Measurements from ENCODE around the gene PDE2A. TPM values are rescaled to one million over a fixed set of nuclear protein-coding genes. Genes with fewer than 3 reads are reported as not detected.
A peak's percentile ranks its signal among the peaks of the same experiment; 100 is the strongest.

Gene PDE2A
- total RNA-seq, 1 experiment from 2014 or later: 0.26 TPM

DNA sequence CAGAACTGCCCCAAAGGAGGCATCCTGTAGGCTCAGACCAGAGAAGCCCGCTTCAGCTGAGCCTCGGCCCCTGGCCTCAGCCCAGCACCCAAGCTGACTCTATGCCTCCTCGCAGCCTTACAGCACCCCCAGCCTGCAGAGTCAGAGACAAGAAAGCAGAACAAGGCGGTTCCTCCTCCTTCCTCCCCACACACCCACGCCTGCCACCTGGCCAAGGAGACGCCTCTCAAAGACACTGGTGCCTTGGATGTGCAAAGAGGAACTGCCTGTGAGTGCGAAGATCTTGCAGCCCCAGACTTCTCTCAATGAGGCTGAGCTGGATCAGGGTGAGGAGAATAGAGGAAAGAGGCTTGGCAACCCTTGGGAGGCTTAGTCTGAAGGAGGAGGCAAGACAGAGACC, 60.2 kb downstream of the PDE2A start:
- in situ Hi-C loops (cut with HindIII; ENCODE audit: low pct_unique_long_range_greater_than_20kb, low sequenced_read_pairs): no loop called here
- no peak for DNase-seq (ENCODE audit: low read depth, low spot score)

DNA sequence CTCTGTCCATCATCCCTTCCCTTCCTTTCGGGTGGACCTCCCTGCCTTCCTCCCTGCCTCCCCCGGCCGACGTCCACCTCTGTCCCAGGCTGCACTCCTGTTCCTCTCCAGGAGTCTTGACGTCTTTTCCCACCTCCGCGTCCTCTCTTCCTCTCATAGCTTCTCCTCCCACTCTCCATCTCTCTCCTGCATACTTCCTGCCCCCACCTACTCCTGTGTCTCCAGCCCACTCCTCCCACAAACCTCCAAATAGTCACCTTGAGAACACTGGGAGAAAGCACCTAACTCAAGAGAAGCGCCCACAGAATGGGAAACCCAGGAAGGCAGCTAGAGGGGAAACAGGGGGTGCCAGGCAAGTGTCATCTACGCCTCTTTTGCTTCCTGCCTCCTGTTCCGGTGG, 60.8 kb downstream of the PDE2A start:
- no peak for DNase-seq (ENCODE audit: low read depth, low spot score)
- in situ Hi-C loops (cut with HindIII; ENCODE audit: low pct_unique_long_range_greater_than_20kb, low sequenced_read_pairs): no loop called here

DNA sequence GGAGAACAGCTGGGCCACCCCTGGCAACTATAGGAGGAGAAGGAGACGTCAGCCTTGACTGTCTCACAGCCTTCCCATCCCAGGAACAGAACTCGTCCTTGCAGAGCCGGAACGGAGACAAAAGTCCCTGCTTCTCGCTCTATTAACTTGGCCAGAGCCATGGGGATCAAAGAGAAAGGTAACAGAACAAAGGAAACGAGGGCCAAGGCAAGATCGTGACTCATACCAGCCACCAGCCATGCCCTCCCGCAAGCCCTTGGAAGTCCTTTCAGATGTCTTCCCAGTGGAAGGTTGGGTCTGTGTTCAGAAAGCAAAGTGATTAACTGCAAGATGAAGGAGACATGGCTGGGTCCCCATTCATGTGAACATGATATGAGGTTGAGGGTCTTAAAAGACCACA, 64.7 kb downstream of the PDE2A start:
- in situ Hi-C loops (cut with HindIII; ENCODE audit: low pct_unique_long_range_greater_than_20kb, low sequenced_read_pairs): no loop called here
- DNase-seq (ENCODE audit: low read depth, low spot score): no peak

DNA sequence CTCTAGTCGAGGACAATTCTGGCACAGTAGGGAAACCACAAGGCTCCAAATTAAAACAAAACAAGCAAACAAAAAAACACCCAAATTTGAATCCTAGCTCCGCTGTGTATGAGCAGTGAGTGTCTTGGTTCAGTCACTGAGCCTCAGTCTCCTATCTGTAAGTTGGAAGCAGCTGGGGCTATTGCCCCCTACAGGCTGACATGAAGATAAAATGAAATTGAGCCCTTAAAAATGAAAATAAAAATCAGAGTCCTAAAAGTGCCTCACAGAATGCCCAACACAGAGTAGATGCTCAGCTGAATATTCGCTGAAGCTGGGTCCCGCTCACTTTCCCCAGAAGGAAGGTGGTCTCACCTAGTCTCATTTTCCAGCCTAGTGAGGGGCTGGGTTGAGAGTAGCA, 65.2 kb downstream of the PDE2A start:
- in situ Hi-C loops (cut with HindIII; ENCODE audit: low pct_unique_long_range_greater_than_20kb, low sequenced_read_pairs): no loop called here
- DNase-seq (ENCODE audit: low read depth, low spot score): peak; percentile 60

DNA sequence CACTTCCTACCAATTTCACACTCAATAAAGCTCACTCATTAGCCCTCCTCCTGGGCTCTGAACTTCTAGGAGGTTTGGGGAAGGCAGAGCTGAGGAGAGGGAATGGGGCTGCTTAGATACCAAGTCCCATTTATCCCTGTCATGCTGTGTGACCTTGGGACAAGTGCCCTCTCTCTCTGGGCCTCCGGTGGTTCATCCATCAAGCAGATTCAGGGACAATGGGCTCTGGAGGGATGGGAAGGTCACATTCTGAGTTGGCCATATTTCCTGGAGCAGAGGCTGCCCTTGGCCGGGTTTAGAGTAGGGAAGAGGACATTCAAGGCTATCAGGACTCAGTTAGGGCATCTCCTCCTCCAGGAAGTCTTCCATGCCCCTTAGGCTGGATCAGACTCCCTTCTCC, 66.7 kb downstream of the PDE2A start:
- in situ Hi-C loops (cut with HindIII; ENCODE audit: low pct_unique_long_range_greater_than_20kb, low sequenced_read_pairs): no loop called here
- DNase-seq (ENCODE audit: low read depth, low spot score): no peak

DNA sequence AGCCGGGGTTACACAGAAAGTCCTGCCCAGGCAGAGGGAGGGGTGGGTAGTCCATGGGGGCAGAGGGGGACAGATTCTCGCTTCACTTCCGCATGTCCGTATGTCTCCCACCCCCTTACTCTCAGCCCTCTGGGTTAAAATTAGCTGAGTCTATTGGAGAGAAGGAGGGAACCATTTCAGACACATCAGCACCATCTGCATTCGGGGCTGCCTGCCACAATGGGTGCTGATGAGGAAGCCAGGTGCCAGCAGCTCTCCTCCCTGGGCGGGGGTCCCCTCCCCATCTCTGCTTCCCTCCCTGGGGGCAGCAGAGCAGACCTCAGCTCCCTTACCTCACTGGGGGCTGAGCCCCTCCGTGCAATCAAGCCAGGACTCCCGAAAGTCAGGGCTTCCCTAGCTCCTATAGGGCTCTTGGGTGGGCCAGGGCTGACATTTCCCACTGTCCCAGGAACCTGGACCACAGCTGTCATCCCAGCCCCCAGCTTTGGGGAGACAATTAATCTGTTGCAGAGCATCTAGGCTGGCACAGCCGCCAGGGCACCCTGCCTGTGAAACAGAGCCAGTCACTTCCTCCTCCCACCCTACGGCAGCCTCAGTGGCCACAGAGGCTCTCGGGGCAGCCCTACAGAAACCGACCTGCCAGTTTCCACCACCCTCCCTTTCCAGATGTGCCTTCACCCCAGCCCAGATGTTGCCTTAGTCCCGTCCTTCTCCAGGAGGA, 67.3 kb downstream of the PDE2A start:
- DNase-seq (ENCODE audit: low read depth, low spot score): no peak
- in situ Hi-C loops (cut with HindIII; ENCODE audit: low pct_unique_long_range_greater_than_20kb, low sequenced_read_pairs): no loop called here

DNA sequence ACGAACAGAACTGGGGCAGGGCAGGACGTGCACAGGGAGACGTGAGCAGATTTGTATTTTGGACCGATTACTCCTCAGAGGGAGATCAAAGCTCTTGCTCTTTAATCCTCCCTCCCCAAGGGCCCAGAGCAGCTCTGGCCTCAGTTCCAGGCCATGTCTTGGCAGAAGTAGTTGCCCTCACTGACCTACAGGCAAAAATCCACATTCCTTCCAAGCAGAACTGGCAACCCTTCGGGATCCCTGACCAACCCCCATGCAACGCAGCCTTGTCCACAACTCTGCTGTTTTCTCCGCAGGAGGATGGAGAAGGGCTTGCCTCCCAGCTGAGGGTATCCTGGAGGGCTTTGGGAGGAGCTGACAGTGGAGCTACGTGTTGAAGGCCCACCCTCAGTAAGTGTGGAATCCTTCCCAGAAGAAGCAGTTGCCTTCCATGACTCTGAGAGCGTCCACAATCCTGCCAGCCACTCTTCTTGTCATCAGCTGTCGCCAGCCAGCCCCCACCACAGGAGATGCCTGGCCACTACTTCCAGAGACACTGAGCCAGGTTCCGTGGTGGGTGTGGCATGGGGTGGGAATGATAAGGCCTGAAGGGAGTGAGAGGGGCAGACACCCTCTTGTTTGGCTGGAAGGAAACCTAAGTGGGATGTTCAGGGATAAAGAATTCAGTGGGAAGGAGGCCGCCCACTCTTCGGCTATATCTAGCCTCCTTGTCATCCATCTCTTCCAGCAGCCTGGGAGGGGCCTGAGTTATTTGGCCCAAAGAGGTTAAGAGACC, 68.1 kb downstream of the PDE2A start:
- no peak for DNase-seq (ENCODE audit: low read depth, low spot score)
- in situ Hi-C loops (cut with HindIII; ENCODE audit: low pct_unique_long_range_greater_than_20kb, low sequenced_read_pairs): no loop called here

DNA sequence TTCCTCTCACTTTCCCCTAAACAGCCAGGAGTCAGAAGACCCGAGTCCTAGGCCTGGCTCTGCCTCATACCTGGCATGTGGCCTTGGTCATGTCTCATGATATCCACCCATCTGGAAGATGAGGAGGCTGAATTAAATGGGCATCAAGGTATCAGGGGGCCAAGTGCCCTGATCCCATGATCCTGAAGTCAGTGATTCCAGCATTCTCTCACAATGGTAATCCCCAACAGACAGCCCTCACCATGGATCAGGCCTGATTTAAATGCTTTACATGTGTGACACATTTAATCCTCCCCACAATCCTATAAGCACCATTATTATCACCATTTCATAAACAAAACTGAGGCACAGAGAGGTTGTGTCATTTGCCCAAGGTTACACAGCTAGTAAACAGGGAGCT, 70.0 kb downstream of the PDE2A start:
- in situ Hi-C loops (cut with HindIII; ENCODE audit: low pct_unique_long_range_greater_than_20kb, low sequenced_read_pairs): no loop called here

DNA sequence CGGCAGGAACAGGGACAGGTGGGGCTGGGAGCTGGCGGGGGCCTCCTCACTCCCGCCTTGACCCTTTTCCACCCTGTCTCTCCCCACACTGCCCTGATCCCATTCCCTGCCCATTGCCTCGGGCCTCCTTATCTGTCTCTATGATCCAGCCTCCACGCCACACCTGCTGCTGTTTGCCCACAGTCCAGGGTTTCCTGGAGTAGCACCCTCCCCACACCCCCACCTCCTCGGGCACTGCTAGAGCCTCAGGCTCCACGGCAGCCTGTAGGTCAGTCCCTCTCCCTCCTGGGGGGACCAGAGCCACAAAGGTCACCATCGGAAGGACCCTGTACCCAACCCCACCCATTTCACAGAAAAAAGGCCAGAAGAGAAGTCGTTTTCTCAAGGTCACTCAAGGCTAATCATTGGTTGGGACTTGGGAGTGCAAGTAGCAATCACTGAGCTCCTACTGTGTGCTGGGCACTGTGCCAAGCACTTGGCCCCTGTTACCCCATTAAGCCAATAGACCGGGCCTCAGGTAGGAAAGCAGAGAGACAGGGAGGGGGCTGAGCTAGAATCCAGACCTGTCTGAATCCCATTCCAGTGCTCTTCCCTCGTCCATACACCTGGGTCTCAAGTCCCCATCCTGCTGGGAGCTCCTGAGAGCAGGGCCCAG, 71.8 kb downstream of the PDE2A start:
- in situ Hi-C loops (cut with HindIII; ENCODE audit: low pct_unique_long_range_greater_than_20kb, low sequenced_read_pairs): no loop called here
- no peak for DNase-seq (ENCODE audit: low read depth, low spot score)

More for the DNA sequence above, 70.0 kb downstream of the PDE2A start:
- DNase-seq (ENCODE audit: low read depth, low spot score): no peak

DNA sequence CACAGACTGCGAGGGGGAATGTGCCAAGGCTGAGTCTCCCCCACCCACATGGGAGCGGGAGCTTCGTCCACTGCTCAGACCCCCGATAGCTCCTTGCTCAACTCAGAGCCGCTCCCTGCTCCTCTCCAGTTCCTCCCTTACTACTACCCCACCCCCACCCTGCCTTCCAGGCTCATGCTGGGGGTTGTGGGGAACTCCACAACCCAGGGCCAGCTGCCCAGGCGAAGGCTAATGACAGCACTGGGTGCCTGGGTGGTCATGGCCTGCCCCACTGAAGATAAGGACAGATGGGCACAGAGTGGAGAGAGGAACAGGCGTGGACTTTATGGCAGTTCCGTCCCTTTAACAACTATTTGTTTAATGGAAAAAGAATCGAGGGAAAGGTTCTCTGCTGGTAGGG, 73.7 kb downstream of the PDE2A start:
- in situ Hi-C loops (cut with HindIII; ENCODE audit: low pct_unique_long_range_greater_than_20kb, low sequenced_read_pairs): no loop called here
- no peak for DNase-seq (ENCODE audit: low read depth, low spot score)

DNA sequence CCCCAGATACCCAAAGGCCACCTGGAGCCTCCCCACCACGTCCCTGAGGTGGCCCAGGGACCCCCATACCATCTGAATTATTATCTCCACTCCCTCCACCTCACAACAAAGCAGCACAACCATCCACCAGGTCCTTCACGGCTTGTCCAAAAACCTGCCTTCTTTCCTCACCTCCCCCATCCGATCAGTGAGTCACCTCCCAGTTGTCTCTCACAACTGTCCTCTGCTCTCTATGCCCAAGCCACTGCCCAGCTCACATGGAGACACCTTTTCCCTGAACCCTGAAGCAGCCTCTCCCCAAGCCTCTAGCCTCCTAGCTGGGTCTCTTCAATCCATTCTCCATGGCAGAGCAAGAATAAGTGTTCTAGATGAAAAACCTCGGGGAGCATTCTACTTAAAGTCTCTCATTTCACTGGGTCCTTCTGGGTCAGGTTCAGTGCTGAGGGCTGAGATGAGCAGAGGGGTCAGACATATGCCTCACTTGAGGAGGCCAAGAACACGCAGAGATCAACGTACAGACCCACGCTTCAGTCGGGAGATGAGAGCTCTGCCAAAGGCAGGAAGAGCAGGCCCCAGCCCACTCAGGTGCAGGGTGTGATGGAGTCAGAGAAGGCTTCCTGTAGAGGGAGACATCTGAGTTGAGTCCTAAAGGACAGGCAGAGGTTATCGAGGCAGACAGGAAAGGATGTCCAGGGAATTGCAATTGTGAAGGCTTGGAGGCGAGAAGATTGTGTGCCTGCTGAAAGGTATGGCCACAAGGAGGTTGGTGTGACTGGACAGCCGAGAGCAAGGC, 74.7 kb downstream of the PDE2A start:
- no peak for DNase-seq (ENCODE audit: low read depth, low spot score)
- in situ Hi-C loops (cut with HindIII; ENCODE audit: low pct_unique_long_range_greater_than_20kb, low sequenced_read_pairs): no loop called here

DNA sequence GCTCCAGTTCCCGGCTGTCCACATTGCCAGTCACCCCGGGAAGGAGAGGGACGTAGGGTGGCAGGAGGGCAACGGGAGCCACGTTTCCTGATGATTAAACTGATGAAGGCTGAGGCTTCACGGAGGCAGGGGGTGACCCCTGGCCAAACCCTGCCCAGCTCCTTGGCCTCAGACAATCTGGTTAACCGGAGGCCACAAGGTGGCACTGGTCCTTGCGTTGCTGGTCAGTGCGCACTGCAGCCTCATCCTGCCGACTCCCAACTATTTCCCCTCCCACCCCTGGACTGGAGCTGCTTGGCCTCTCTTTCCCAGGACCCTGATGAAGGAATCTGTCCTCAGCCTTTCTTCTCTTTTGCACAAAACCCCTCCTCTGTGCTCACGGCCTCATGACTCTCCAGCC, 75.3 kb downstream of the PDE2A start:
- in situ Hi-C loops (cut with HindIII; ENCODE audit: low pct_unique_long_range_greater_than_20kb, low sequenced_read_pairs): no loop called here
- peak; percentile 69 for DNase-seq (ENCODE audit: low read depth, low spot score)

DNA sequence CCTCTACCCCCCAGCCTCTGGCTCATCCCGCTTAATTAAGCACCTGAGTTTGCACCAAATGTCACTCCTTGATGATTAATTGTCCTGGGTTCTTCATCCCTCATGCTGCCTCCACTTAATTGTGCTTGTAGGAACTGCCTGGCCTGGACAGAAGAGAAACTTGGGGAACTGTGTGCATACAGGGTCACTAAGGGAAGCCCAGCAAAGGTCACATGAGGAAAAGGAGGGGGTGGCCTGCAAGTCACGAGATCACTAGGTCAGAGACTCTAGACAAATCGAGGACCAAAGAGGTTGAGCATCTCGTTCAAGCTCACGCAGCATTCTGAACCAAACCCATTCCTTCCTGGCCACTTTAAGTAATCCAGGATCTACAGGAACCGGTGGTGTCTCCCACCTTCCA, 75.8 kb downstream of the PDE2A start:
- DNase-seq (ENCODE audit: low read depth, low spot score): no peak
- in situ Hi-C loops (cut with HindIII; ENCODE audit: low pct_unique_long_range_greater_than_20kb, low sequenced_read_pairs): no loop called here

DNA sequence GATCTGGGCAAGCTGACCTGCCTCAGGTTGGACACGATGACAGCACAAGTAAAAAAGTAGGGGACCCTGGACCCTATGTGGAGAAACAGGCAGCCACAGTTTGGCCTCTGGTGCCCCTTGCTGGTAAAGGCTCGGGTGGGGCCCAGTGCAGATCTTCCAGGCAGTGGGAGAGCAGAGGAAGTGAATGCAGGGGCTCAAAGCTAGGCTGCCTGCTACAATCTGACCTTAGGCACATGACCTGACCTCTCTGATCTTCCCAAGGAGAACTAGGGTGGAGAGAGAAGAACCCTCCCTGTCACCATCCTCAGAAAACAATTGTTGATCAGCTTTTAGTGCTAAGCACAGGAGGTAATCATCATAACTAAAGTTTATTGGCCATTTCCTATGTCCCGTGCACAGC, 76.5 kb downstream of the PDE2A start:
- in situ Hi-C loops (cut with HindIII; ENCODE audit: low pct_unique_long_range_greater_than_20kb, low sequenced_read_pairs): no loop called here
- no peak for DNase-seq (ENCODE audit: low read depth, low spot score)

DNA sequence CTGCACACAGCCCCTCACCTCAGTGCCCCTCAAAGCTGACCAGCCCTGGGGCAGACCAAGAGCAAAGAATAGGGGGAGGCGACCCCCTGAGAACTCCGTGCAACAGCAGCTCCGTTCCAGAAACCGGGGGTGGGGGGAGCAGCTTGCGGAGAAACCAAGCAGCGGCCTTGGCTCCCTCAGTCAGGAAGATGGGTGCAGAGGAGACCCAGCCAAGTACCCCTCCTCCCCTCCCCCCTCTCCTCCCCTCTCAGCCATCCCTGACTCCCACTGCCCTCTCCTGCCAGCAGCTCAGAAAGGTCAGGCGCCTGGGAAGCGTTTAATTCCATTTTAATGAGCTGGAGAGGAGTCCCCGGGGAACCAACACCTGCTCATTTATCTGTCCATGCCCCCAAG, 78.9 kb downstream of the PDE2A start:
- in situ Hi-C loops (cut with HindIII; ENCODE audit: low pct_unique_long_range_greater_than_20kb, low sequenced_read_pairs): no loop called here

DNA sequence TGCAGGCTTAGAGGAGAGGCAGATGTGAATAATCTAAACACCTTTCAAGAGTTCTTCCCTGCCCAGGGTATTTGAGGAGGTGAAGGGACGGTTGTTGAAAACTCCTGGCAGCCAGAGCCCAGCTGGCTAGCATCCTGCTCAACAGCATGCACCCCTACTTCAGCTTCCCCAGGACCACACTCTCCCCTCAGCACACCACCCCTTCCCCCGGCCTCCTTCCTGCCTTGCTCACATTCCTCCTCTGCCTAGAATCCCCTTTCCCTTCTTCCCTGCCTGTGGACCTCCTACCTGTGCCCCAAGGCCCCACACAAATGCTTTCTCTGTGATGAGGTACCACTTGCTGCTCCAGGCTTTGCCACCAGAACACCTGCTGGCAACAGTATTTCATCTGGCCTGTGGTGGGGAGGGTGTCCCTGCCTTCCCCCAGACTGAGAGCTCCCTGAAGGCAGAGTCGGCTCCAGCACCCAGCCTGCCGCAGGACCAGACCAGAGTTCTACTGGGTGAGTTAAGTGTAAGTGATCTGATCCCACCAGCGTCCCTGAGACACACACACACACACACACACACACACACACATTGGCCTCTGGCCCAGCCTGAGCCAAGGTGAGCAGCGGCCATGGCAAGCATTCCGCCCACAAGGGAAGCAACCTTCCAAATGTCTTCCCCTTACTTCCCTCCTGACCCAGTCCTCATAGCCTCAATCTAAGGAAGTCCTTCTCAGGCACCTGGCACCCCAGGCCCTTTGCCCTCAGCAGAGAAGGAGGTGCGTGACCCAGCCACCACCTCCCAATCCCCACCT, 79.5 kb downstream of the PDE2A start:
- in situ Hi-C loops (cut with HindIII; ENCODE audit: low pct_unique_long_range_greater_than_20kb, low sequenced_read_pairs): no loop called here
- no peak for DNase-seq (ENCODE audit: low read depth, low spot score)

More for the DNA sequence above, 78.9 kb downstream of the PDE2A start:
- DNase-seq (ENCODE audit: low read depth, low spot score): no peak

DNA sequence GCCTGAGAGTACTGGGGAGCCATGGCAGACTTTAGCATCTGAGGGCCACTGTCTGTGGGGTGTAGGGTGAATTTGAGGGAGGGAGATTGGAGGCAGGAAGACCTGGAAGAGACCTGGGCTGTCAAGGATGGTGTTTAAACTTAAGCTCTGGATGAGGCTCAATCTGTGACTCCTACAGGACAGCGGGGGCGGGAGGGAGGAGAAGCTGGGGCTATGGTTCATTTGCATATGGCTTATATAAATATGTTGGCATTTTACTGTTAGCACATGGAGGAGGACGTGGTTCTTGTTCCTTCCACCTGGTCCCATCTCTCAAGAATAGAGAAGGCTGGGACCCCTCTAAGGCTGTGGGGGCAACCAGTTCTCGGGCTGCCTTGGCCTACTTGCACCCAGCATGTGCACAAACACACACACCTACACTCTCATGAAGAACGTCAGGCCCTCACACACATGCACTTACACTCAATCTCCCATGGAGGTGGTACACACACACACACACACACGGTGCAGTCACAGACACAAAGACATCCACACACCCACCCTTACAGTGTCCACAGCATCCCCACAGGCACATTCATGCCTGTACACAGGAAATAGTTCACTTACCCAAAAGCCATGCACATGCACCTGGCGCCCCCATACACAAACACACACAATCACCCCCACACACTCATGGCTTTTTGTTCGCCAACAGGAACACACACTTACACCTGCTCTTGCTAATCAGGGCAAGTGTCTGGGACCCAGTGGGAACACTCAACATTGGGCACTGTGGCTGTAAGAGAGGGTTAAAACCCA, 81.3 kb downstream of the PDE2A start:
- no peak for DNase-seq (ENCODE audit: low read depth, low spot score)
- in situ Hi-C loops (cut with HindIII; ENCODE audit: low pct_unique_long_range_greater_than_20kb, low sequenced_read_pairs): no loop called here
